Measurements from ENCODE around the gene GRIK3.

- TF ChIP-seq CTCF (conservative IDR thresholded peaks at IDR 0.05 in 1 of 2, IDR thresholded peaks at IDR 0.05 in 1 of 2; ENCODE audit: low read depth in 1 of 2, low read length in 2 of 2) (no peak), EZH2 (IDR thresholded peaks at IDR 0.05; ENCODE audit: low read length, missing control alignments) (no peak)
Observed at GRCh38 chr1:36889478-36890226, 144.7 kb downstream of the GRIK3 start.

Measured in fibroblast of lung (primary cell).